ENCODE data around the gene SRF. TPM values are rescaled to one million over a fixed set of nuclear protein-coding genes. Genes with fewer than 3 reads are reported as not detected.

Gene SRF
- total RNA-seq, 4 donors from 2014 or later = 23.1 to 29.7 (median 26.4) TPM

- Histone ChIP-seq H3K4me1 (peaks cover 5 to 29% (median 11%) of the 10 kb centered on the region in 4 donors), H3K4me3 (no peak overlapping the region), H3K27ac (peak overlapping the region in 2 of 4 donors; percentile 99), H3K36me3 (peaks cover 0 to 51% (median 0%) of the 10 kb centered on the region in 3 donors), H3K27me3 (no peaks in the 10 kb centered on the region), H3K9me3 (no peaks in the 10 kb centered on the region)
- TF ChIP-seq POLR2A (IDR thresholded peaks at IDR 0.05) (no peak), CTCF (IDR thresholded peaks at IDR 0.05) (no peak)
- DNase-seq = no peak
Measured at GRCh38 chr6:43175676-43176422, 4.8 kb downstream of the SRF start.

GRCh38 chr6:43176423-43176786 is 5.3 kb downstream of the SRF start:
- Histone ChIP-seq H3K27me3 (no peaks in the 10 kb centered on the region), H3K4me3 (no peak overlapping the region), H3K36me3 (peaks cover 0 to 51% (median 0%) of the 10 kb centered on the region in 3 donors), H3K9me3 (no peaks in the 10 kb centered on the region), H3K4me1 (peaks cover 5 to 31% (median 11%) of the 10 kb centered on the region in 4 donors), H3K27ac (peak overlapping the region in 1 of 4 donors; percentile 99)
- no peak for DNase-seq
- no peak for TF ChIP-seq POLR2A (IDR thresholded peaks at IDR 0.05)
- no peak for TF ChIP-seq CTCF (IDR thresholded peaks at IDR 0.05)

- peaks cover 5 to 34% (median 10%) of the 10 kb centered on the region in 4 donors for H3K4me1 ChIP-seq
- no peak for DNase-seq
- no peak for TF ChIP-seq POLR2A (IDR thresholded peaks at IDR 0.05)
- TF ChIP-seq CTCF (IDR thresholded peaks at IDR 0.05) = no peak
Measured at GRCh38 chr6:43178150-43178549, 7.1 kb downstream of the SRF start.

GRCh38 chr6:43178951-43179830 is 8.1 kb downstream of the SRF start:
- Histone ChIP-seq H3K27ac (no peak overlapping the region), H3K4me1 (peaks cover 5 to 27% (median 6%) of the 10 kb centered on the region in 4 donors), H3K9me3 (no peaks in the 10 kb centered on the region), H3K4me3 (no peak overlapping the region), H3K27me3 (no peaks in the 10 kb centered on the region), H3K36me3 (peaks cover 0 to 52% (median 0%) of the 10 kb centered on the region in 3 donors)
- no peak for TF ChIP-seq POLR2A (IDR thresholded peaks at IDR 0.05)
- no peak for DNase-seq

More at GRCh38 chr6:43178150-43178549, 7.1 kb downstream of the SRF start:
- H3K27me3 ChIP-seq = no peaks in the 10 kb centered on the region
- H3K36me3 ChIP-seq = peaks cover 0 to 51% (median 0%) of the 10 kb centered on the region in 3 donors
- no peaks in the 10 kb centered on the region for H3K9me3 ChIP-seq
- H3K27ac ChIP-seq = no peak overlapping the region
- no peak overlapping the region for H3K4me3 ChIP-seq

GRCh38 chr6:43180058-43180457 is 9.0 kb downstream of the SRF start:
- Histone ChIP-seq H3K4me1 (peaks cover under 1 to 22% (median 4%) of the 10 kb centered on the region in 4 donors), H3K36me3 (peaks cover 0 to 60% (median 0%) of the 10 kb centered on the region in 3 donors), H3K27ac (no peak overlapping the region), H3K4me3 (no peak overlapping the region), H3K9me3 (no peaks in the 10 kb centered on the region), H3K27me3 (no peaks in the 10 kb centered on the region)
- TF ChIP-seq POLR2A (IDR thresholded peaks at IDR 0.05) (no peak), CTCF (IDR thresholded peaks at IDR 0.05) (no peak)
- no peak for DNase-seq
